Neural cell (in vitro differentiated cells): Measurements from ENCODE around the gene CALHM4.

Experiments
- CTCF ChIP-seq: fragments of 450-650 bp; IDR thresholded peaks from 2 replicates; pipeline ENCODE4 v1.5.1; 2014; ENCODE audit warnings: antibody characterized with exemption, mild to moderate bottlenecking, moderate library complexity; ENCODE audit not compliant: poor library complexity, severe bottlenecking
- EP300 ChIP-seq: fragments of 450-650 bp; conservative IDR thresholded peaks from 2 replicates; pipeline ENCODE4 v1.6.1; 2014; ENCODE audit warnings: antibody characterized with exemption, mild to moderate bottlenecking, moderate library complexity; ENCODE audit not compliant: poor library complexity, severe bottlenecking
- EZH2 ChIP-seq: fragments of 200-600, 300-800 bp; shearing (Covaris generic), sonication (generic); IDR thresholded peaks from 2 replicates; pipeline ENCODE4 v1.6.1; 2014; ENCODE audit warnings: antibody characterized with exemption, low read length, borderline replicate concordance, mild to moderate bottlenecking; ENCODE audit not compliant: insufficient read depth, poor library complexity, severe bottlenecking
- MXI1 ChIP-seq: fragments of 450-650 bp; conservative IDR thresholded peaks from 2 replicates; pipeline ENCODE4 v1.6.1; 2014; ENCODE audit warnings: antibody characterized with exemption, mild to moderate bottlenecking; ENCODE audit not compliant: poor library complexity, severe bottlenecking
- REST ChIP-seq: IDR thresholded peaks from 2 replicates; pipeline ENCODE4 v1.6.1; 2012; ENCODE audit warnings: borderline replicate concordance
- SMC3 ChIP-seq: fragments of 450-650 bp; conservative IDR thresholded peaks from 2 replicates; pipeline ENCODE4 v1.6.1; 2014; ENCODE audit warnings: antibody characterized with exemption, mild to moderate bottlenecking, moderate library complexity; ENCODE audit not compliant: poor library complexity

- TF ChIP-seq MXI1 (no peak), CTCF (no peak), EZH2 (no peak), EP300 (no peak), REST (no peak), SMC3 (no peak)
Observed at GRCh38 chr6:116511424-116512110, 42.0 kb upstream of the CALHM4 start, which contains the start of gene CALHM5.
